Stomach (tissue), 4 donors: ENCODE data around the gene ARHGAP22.

Experiments used
- EP300 ChIP-seq: sonication (generic); formaldehyde crosslinking; IDR thresholded peaks from one replicate; pipeline ENCODE4 v1.6.1; 2017; ENCODE audit warnings: antibody characterized with exemption
- POLR2A ChIP-seq, 4 donors: fragments of 450-650 bp; IDR thresholded peaks; one replicate each; pipeline ENCODE4 v1.6.1; 2016; ENCODE audit warnings: antibody characterized with exemption in 4 of 4, control low read depth in 2 of 4, mild to moderate bottlenecking in 1 of 4, moderate library complexity in 1 of 4
- TF ChIP-seq, protein P1 (sequence below), 7 experiments: fragments of 450-650 bp in 4 of 7; fragments of 200-600 bp in 3 of 7; sonication (generic) in 3 of 7; IDR thresholded peaks; one replicate each; pipeline ENCODE4 v1.5.1; 2016 to 2019; ENCODE audit warnings: antibody characterized with exemption in 7 of 7, control low read depth in 2 of 7, mild to moderate bottlenecking in 1 of 7

DNA sequence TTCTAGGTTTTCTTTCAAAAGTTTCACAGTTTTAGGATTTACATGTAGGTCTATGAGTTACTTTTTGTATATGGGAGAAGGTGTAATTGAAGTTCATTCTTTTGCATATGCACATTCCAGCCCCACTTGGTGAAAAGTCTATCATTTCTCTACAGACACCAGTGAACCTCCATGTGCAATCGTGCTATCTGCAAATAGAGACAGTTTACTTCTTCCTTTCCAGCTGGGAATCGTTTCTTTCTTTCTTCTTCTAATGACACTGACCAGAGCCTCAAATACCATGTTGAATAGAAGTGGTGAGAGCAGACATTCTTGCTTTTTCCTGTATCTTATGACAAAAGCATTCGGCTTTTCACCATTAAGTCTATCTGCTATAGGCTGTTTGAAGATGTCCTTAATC is 122.7 kb downstream of the ARHGAP22 start:
- TF ChIP-seq, protein P1, sequence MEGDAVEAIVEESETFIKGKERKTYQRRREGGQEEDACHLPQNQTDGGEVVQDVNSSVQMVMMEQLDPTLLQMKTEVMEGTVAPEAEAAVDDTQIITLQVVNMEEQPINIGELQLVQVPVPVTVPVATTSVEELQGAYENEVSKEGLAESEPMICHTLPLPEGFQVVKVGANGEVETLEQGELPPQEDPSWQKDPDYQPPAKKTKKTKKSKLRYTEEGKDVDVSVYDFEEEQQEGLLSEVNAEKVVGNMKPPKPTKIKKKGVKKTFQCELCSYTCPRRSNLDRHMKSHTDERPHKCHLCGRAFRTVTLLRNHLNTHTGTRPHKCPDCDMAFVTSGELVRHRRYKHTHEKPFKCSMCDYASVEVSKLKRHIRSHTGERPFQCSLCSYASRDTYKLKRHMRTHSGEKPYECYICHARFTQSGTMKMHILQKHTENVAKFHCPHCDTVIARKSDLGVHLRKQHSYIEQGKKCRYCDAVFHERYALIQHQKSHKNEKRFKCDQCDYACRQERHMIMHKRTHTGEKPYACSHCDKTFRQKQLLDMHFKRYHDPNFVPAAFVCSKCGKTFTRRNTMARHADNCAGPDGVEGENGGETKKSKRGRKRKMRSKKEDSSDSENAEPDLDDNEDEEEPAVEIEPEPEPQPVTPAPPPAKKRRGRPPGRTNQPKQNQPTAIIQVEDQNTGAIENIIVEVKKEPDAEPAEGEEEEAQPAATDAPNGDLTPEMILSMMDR (IDR thresholded peaks at IDR 0.05), result no peak
- TF ChIP-seq POLR2A (IDR thresholded peaks at IDR 0.05), result no peak
- no peak for TF ChIP-seq EP300
